ENCODE measurements around the gene LKAAEAR1.
A peak's percentile ranks its signal among the peaks of the same experiment; 100 is the strongest.

Gene LKAAEAR1

GRCh38 chr20:64111841-64112641 lies 27.8 kb upstream of the LKAAEAR1 start:
- no peak for DNase-seq (ENCODE audit: extremely low read depth in 1 of 2, low read depth in 1 of 2)

GRCh38 chr20:64110411-64111068 lies 26.3 kb upstream of the LKAAEAR1 start:
- no peak for DNase-seq (ENCODE audit: extremely low read depth in 1 of 2, low read depth in 1 of 2)

GRCh38 chr20:64109831-64110391 lies 25.7 kb upstream of the LKAAEAR1 start:
- DNase-seq (ENCODE audit: extremely low read depth in 1 of 2, low read depth in 1 of 2) = no peak

- no peak for DNase-seq (ENCODE audit: extremely low read depth in 1 of 2, low read depth in 1 of 2)
Measured at GRCh38 chr20:64108731-64109681, 24.8 kb upstream of the LKAAEAR1 start.

- DNase-seq (ENCODE audit: extremely low read depth in 1 of 2, low read depth in 1 of 2) = no peak
Measured at GRCh38 chr20:64107736-64108457, 23.7 kb upstream of the LKAAEAR1 start.

GRCh38 chr20:64106981-64107735 lies 23.0 kb upstream of the LKAAEAR1 start, which contains the start of gene NPBWR2:
Gene NPBWR2, minus strand, starts transcription at chr20:64107565. Its CDS starts 734 bp downstream, at chr20:64106831.
- no peak for DNase-seq (ENCODE audit: extremely low read depth in 1 of 2, low read depth in 1 of 2)

- DNase-seq (ENCODE audit: extremely low read depth in 1 of 2, low read depth in 1 of 2) = no peak
Measured at GRCh38 chr20:64106435-64106961, 22.3 kb upstream of the LKAAEAR1 start.

- DNase-seq (ENCODE audit: extremely low read depth in 1 of 2, low read depth in 1 of 2) = no peak
Measured at GRCh38 chr20:64105846-64106434, 21.7 kb upstream of the LKAAEAR1 start.

GRCh38 chr20:64104667-64105451 lies 20.7 kb upstream of the LKAAEAR1 start:
- DNase-seq (ENCODE audit: extremely low read depth in 1 of 2, low read depth in 1 of 2) = no peak

GRCh38 chr20:64103871-64104666 lies 19.9 kb upstream of the LKAAEAR1 start:
- DNase-seq (ENCODE audit: extremely low read depth in 1 of 2, low read depth in 1 of 2) = no peak

- no peak for DNase-seq (ENCODE audit: extremely low read depth in 1 of 2, low read depth in 1 of 2)
Measured at GRCh38 chr20:64102647-64103354, 18.6 kb upstream of the LKAAEAR1 start.

- DNase-seq (ENCODE audit: extremely low read depth in 1 of 2, low read depth in 1 of 2) = peak in 1 of 2 donors; percentile 59
Measured at GRCh38 chr20:64101731-64102621, 17.8 kb upstream of the LKAAEAR1 start.

GRCh38 chr20:64100946-64101688 lies 16.9 kb upstream of the LKAAEAR1 start:
- DNase-seq (ENCODE audit: extremely low read depth in 1 of 2, low read depth in 1 of 2) = no peak

GRCh38 chr20:64100566-64100888 lies 16.3 kb upstream of the LKAAEAR1 start:
- DNase-seq (ENCODE audit: extremely low read depth in 1 of 2, low read depth in 1 of 2) = no peak

Data from activated CD8-positive, alpha-beta memory T cell treated with anti-CD3 and anti-CD28 coated beads for 1 hour (primary cell).